Measurements from ENCODE around the gene SURF2.

SURF2 gene

DNA sequence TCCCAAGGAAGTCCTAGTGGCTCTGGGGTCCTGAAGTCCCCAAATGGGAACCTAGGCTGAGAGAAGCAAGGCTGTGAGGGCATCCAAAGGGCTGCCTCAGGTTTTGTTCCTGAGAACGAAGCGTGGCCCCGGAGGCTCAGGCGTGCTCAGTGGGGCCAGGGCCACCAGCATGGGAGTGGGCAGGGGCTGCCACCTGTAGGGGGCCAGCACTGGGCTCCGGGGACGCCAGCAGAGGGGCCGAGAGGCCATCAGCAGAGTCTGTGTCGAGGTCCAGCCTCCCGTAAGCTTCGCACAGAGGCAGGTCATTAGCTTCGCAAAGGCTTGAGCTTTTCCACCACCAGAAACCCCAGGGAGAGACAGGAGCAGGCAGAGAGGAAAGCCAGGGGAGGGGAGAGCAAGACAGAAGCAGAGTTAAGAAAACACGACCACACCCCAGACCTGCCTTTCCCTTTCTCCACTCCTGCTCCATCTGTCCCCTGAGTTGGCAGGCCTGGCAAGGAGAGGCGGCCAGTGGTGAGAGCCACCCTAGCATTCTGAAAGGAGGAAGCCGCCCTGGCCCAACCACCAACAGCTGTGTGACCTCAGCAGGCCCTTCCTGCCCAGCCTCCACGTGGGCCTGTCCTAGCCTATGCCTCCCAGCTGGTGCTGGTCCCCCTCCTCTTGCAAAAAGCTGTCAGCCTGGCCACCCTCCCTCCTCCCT, 14.8 kb upstream of the SURF2 start:
- TF ChIP-seq, protein P1, sequence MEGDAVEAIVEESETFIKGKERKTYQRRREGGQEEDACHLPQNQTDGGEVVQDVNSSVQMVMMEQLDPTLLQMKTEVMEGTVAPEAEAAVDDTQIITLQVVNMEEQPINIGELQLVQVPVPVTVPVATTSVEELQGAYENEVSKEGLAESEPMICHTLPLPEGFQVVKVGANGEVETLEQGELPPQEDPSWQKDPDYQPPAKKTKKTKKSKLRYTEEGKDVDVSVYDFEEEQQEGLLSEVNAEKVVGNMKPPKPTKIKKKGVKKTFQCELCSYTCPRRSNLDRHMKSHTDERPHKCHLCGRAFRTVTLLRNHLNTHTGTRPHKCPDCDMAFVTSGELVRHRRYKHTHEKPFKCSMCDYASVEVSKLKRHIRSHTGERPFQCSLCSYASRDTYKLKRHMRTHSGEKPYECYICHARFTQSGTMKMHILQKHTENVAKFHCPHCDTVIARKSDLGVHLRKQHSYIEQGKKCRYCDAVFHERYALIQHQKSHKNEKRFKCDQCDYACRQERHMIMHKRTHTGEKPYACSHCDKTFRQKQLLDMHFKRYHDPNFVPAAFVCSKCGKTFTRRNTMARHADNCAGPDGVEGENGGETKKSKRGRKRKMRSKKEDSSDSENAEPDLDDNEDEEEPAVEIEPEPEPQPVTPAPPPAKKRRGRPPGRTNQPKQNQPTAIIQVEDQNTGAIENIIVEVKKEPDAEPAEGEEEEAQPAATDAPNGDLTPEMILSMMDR (IDR thresholded peaks at IDR 0.05; ENCODE audit: low read depth, low read length, missing control alignments), result no peak
- no peak for DNase-seq (ENCODE audit: low read depth)
- in situ Hi-C loops (cut with HindIII; ENCODE audit: low sequenced_read_pairs), result no loop called here
- H3K4me3 ChIP-seq (ENCODE audit: low read depth, low read length), result no peak overlapping the region

DNA sequence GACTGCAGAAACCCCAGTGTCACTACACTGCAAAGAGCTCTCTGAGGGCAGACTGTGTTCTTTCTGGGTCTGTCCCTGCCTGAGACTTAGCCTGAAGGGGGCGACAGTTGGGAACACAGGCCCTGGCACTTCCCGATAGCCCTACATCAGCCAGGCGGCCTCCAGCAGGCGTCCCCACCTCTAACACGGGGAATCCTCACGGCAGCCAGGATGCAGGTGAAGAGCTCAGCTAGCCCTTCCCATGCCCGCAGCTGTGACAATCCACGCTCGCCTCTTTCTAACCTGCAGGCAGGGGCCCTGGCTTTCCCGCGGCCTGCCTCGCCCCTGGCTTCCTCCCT, 14.3 kb upstream of the SURF2 start:
- no peak for DNase-seq (ENCODE audit: low read depth)
- TF ChIP-seq, protein P1 (IDR thresholded peaks at IDR 0.05; ENCODE audit: low read depth, low read length, missing control alignments), result peak; percentile 32
- in situ Hi-C loops (cut with HindIII; ENCODE audit: low sequenced_read_pairs), result no loop called here
- no peak overlapping the region for H3K4me3 ChIP-seq (ENCODE audit: low read depth, low read length)

DNA sequence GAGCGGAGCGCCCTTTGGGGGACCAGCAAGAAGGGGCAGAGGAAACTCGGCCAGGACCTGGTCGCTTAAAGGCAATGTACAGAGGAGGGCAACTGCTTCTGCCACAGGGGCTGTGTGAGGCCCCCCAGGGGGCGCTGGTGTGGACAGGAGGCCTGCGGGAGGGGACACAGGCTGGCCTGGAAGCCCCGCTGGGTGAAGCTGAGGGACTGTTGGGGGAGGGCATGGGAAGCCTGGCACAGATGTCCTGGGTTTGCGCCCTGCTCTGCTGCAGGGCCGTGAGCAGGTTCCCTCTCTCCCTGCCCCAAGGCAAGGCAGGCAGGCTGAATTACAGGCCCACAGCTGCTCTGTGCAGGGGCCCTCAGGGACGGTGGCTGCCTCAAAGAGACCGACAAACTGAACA, 13.8 kb upstream of the SURF2 start:
- in situ Hi-C loops (cut with HindIII; ENCODE audit: low sequenced_read_pairs), result no loop called here
- no peak for DNase-seq (ENCODE audit: low read depth)
- TF ChIP-seq, protein P1 (IDR thresholded peaks at IDR 0.05; ENCODE audit: low read depth, low read length, missing control alignments), result no peak
- H3K4me3 ChIP-seq (ENCODE audit: low read depth, low read length), result no peak overlapping the region

DNA sequence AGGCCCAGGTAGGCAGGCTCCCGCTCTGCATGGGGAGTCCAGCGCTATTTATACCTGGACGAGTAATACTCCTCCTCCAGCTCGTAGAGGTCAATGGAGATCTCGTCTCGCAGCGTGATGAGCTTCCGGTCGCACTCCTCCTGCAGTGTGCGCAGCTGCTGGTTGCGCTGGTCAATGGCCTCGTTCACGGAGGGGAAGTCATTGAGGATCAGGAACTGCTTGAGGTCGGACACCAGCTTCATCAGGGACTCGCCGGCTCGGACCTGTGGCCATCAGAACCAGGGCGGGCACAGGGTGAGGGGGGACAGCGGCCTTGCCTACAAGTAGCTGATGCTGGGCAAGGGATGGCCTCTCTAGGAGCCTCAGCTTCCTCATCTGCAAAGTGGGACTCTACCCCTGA, 12.3 kb upstream of the SURF2 start:
- in situ Hi-C loops (cut with HindIII; ENCODE audit: low sequenced_read_pairs), result no loop called here

DNA sequence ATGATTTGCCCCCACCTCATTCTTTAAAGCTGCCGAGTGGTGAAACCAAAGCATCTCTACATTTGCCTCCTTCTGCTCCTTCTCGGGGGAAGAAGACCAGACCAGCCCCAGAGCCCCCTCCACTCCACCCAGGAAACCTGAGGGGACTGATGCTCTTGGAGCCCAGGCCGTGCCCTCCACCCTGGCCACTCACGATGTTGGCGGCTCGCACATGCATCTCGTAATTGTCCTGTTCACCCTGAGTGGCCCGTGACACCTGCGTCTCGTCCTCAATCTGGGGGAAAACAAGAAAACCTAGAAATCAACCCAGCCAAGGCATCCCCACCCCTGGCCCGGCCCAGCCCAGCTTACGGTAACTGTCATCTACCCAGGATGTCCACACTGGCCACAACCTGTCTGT, 11.4 kb upstream of the SURF2 start:
- TF ChIP-seq, protein P1 (IDR thresholded peaks at IDR 0.05; ENCODE audit: low read depth, low read length, missing control alignments), result no peak
- in situ Hi-C loops (cut with HindIII; ENCODE audit: low sequenced_read_pairs), result no loop called here

More for the DNA sequence above, 12.3 kb upstream of the SURF2 start:
- H3K4me3 ChIP-seq (ENCODE audit: low read depth, low read length), result no peak overlapping the region
- TF ChIP-seq, protein P1 (IDR thresholded peaks at IDR 0.05; ENCODE audit: low read depth, low read length, missing control alignments), result no peak
- no peak for DNase-seq (ENCODE audit: low read depth)

DNA sequence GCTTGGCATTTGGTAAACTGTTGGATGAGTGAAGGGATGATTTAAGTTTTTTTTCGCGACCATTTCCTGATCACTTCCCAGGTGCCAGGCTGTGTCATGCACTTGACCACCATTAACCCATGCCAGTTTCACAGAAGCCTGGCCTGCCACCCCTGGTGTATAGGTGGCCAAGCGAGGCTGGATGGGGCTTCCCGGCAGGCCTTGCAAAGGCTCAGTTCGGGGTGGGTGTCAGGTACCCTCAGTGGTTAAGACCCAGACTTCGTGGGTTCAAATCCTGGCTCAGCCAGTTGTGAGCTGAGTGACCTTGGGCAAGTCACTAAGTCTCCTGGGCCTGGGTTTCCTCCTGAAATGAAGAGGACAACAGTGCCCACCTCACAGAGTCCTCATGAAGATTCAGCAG, 10.8 kb upstream of the SURF2 start:
- DNase-seq (ENCODE audit: low read depth), result no peak
- TF ChIP-seq, protein P1 (IDR thresholded peaks at IDR 0.05; ENCODE audit: low read depth, low read length, missing control alignments), result no peak
- in situ Hi-C loops (cut with HindIII; ENCODE audit: low sequenced_read_pairs), result no loop called here
- no peak overlapping the region for H3K4me3 ChIP-seq (ENCODE audit: low read depth, low read length)

More for the DNA sequence above, 11.4 kb upstream of the SURF2 start:
- DNase-seq (ENCODE audit: low read depth), result no peak
- no peak overlapping the region for H3K4me3 ChIP-seq (ENCODE audit: low read depth, low read length)
